Breast epithelium (tissue), 4 donors: Measurements from ENCODE around the gene PLSCR3. TPM values are rescaled to one million over a fixed set of nuclear protein-coding genes. Genes with fewer than 3 reads are reported as not detected.
A peak's percentile ranks its signal among the peaks of the same experiment; 100 is the strongest.

Source experiments
- DNase-seq, 2 donors: peaks; one replicate each; pipeline ENCODE4 v3.0.0-alpha.2; 2019; ENCODE audit warnings: low spot score in 2 of 2
- H3K27ac ChIP-seq, 2 donors: fragments of 200-600 bp; sonication (generic) in 1 of 2; one replicate each; pipeline ENCODE4 v1.5.1; 2016 to 2019; ENCODE audit warnings: mild to moderate bottlenecking in 1 of 2
- H3K27me3 ChIP-seq, 2 donors: fragments of 200-600 bp; sonication (generic) in 1 of 2; one replicate each; pipeline versions ENCODE4 v1.5.1 to v1.6.0; 2017 to 2019; ENCODE audit warnings: control low read depth in 1 of 2, mild to moderate bottlenecking in 1 of 2
- H3K36me3 ChIP-seq: fragments of 200-600 bp; one replicate; pipeline ENCODE4 v1.5.1; 2019
- H3K4me1 ChIP-seq, 2 donors: fragments of 200-600 bp; sonication (generic); one replicate each; pipeline ENCODE4 v1.5.1; 2016 to 2019; ENCODE audit warnings: control low read depth in 1 of 2
- H3K4me3 ChIP-seq, 3 donors: fragments of 200-600 bp; sonication (generic); 1 replicate in 2 of 3; 2 replicates in 1 of 3; pipeline ENCODE4 v1.5.1; 2016 to 2019; ENCODE audit warnings: mild to moderate bottlenecking in 3 of 3, moderate library complexity in 2 of 3
- H3K9me3 ChIP-seq, 2 donors: fragments of 200-600 bp; sonication (generic) in 1 of 2; one replicate each; pipeline ENCODE4 v1.5.1; 2016 to 2019; ENCODE audit warnings: control low read depth in 1 of 2
- POLR2A ChIP-seq: fragments of 450-650 bp; IDR thresholded peaks from one replicate; pipeline ENCODE4 v1.6.1; 2016; ENCODE audit warnings: antibody characterized with exemption, mild to moderate bottlenecking, moderate library complexity
- POLR2AphosphoS5 ChIP-seq, 3 donors: sonication (generic); formaldehyde crosslinking; IDR thresholded peaks; one replicate each; pipeline ENCODE4 v1.6.1; 2017; ENCODE audit warnings: antibody characterized with exemption in 3 of 3
- intact Hi-C: fragments of 100-400 bp; cut with DNase I; formaldehyde crosslinking; loops from one replicate; pipeline ENCODE4 v1.15.1; 2023; ENCODE audit warnings: low total_unique reads
- total RNA-seq, 3 donors: library from RNA; depleted of rRNA; stranded (reverse); fragments of >200 nt; gene quantifications; one replicate each; pipeline ENCODE4 v1.1.0, GENCODE V29; 2016
- TF ChIP-seq, protein P1 (sequence below), 3 donors: fragments of 450-650 bp; IDR thresholded peaks; one replicate each; pipeline ENCODE4 v1.5.1; 2016 to 2017; ENCODE audit warnings: antibody characterized with exemption in 3 of 3, mild to moderate bottlenecking in 3 of 3, moderate library complexity in 3 of 3

PLSCR3 gene
- total RNA-seq, 3 donors from 2014 or later: 16.0 to 24.3 (median 19.0) TPM

GRCh38 chr17:7351665-7352502 is 42.4 kb downstream of the PLSCR3 start, which contains the start of gene KCTD11:
TSS of gene KCTD11 (plus strand) at chr17:7352162.
- peak within 1 kb of the TSS; percentile 70 to 79 (median 72) for H3K4me3 ChIP-seq
- peak; percentile 87 to 93 for DNase-seq
- H3K27me3 ChIP-seq: no peaks in the 10 kb centered on the region
- no peaks in the 10 kb centered on the region for H3K36me3 ChIP-seq
- TF ChIP-seq POLR2AphosphoS5 (IDR thresholded peaks at IDR 0.05) (peak; percentile 27 to 46 (median 34)), POLR2A (no peak)
- TF ChIP-seq, protein P1, sequence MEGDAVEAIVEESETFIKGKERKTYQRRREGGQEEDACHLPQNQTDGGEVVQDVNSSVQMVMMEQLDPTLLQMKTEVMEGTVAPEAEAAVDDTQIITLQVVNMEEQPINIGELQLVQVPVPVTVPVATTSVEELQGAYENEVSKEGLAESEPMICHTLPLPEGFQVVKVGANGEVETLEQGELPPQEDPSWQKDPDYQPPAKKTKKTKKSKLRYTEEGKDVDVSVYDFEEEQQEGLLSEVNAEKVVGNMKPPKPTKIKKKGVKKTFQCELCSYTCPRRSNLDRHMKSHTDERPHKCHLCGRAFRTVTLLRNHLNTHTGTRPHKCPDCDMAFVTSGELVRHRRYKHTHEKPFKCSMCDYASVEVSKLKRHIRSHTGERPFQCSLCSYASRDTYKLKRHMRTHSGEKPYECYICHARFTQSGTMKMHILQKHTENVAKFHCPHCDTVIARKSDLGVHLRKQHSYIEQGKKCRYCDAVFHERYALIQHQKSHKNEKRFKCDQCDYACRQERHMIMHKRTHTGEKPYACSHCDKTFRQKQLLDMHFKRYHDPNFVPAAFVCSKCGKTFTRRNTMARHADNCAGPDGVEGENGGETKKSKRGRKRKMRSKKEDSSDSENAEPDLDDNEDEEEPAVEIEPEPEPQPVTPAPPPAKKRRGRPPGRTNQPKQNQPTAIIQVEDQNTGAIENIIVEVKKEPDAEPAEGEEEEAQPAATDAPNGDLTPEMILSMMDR (IDR thresholded peaks at IDR 0.05): peak in 2 of 3 donors; percentile 65 to 78
- H3K27ac ChIP-seq: peak within 1 kb of the TSS; percentile 98 to 99
- no peaks in the 10 kb centered on the region for H3K9me3 ChIP-seq
- intact Hi-C loops: loop anchor here (10.0 kb wide), 1 partner anchor 83 kb away; the partner anchor contains the start of genes FGF11 and TMEM102
- peaks cover 0 to 12% of the 10 kb centered on the region in 2 donors for H3K4me1 ChIP-seq

DNA sequence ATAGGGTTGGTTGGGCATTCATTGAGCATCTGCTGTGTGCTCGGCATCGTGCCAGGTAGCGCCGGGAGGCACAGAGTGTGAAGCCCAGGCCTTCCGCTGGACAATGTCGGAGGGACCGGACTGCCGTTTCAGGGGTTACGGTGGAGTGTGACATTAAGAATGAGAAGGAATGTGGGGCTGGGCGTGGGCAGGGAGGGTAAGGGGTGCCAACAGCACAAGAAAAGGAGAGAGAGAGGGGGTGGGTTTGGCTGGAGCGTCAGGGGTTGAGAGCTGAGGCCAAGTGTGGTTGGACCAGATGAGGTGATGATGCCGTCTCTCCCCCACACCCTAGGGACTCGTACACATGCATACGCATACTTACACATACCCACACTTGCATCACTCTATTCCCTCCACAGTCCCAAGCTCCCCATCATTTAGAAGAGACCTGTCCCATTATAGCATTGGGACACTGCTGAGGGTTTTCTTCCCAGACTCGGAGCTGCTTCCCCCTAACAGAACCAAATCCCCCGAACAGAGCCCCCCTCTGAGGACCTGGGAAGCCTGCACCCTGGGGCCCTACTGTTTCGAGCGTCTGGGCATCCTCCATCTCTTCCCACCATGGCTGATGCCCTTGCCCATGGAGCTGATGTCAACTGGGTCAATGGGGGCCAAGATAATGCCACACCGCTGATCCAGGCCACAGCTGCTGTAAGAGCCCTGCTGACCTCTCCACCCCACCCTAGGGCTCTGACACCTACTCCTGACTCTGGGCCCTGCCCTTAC is 45.7 kb downstream of the PLSCR3 start:
- no peak overlapping the region for H3K27ac ChIP-seq
- no peaks in the 10 kb centered on the region for H3K27me3 ChIP-seq
- no peak for DNase-seq
- H3K4me1 ChIP-seq: peaks cover 0 to 11% of the 10 kb centered on the region in 2 donors
- no peaks in the 10 kb centered on the region for H3K36me3 ChIP-seq
- no peak overlapping the region for H3K4me3 ChIP-seq
- intact Hi-C loops: no loop called here
- no peak for TF ChIP-seq POLR2A
- TF ChIP-seq, protein P1 (IDR thresholded peaks at IDR 0.05): no peak
- TF ChIP-seq POLR2AphosphoS5 (IDR thresholded peaks at IDR 0.05): no peak
- H3K9me3 ChIP-seq: no peaks in the 10 kb centered on the region

- Histone ChIP-seq H3K4me1 (peaks cover 0 to 3% of the 10 kb centered on the region in 2 donors), H3K27ac (no peak overlapping the region), H3K36me3 (no peaks in the 10 kb centered on the region), H3K9me3 (no peaks in the 10 kb centered on the region), H3K27me3 (peaks cover 0 to 7% of the 10 kb centered on the region in 2 donors), H3K4me3 (no peak overlapping the region)
- TF ChIP-seq POLR2AphosphoS5 (IDR thresholded peaks at IDR 0.05): no peak
- TF ChIP-seq POLR2A: no peak
- TF ChIP-seq, protein P1 (IDR thresholded peaks at IDR 0.05): no peak
- DNase-seq: no peak
- intact Hi-C loops: no loop called here
These were observed 46.5 kb downstream of the PLSCR3 start for GRCh38 chr17:7347630-7348477.

DNA sequence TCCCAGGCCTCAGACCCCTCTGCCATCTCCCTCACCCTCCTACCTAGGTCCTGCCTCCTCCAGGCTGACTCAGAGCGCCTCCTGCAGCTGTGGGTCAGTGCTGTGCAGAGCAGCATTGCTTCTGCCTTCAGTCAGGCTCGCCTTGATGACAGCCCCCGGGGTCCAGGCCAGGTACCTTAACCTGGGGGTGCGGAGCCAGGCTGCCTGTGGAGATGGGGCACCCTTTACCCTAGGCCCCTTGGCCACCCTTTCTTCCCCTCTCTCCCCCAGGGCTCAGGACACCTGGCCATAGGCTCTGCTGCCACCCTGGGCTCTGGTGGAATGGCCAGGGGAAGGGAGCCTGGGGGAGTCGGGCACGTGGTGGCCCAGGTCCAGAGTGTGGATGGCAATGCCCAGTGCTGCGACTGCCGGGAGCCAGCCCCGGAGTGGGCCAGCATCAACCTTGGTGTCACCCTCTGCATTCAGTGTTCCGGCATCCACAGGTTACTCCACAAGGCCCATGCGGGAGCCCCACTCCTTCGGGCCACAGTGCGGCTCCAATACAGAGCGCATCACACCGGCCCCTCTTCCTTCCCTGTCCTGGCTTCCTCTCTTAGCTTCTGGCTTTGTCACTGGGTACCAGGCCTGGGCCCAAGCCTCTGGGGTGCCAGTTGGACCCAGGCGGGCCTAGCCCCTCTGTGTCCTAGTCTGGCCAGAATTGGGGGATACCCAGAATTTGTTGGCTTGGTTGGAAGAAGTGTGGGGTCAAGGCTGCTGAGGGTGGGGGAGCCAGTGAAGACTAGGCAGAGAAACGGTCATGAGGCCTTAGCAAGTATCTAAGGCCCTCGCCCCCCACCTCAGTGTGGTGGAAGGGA is 47.3 kb downstream of the PLSCR3 start:
- H3K27me3 ChIP-seq: peaks cover under 1 to 13% of the 10 kb centered on the region in 2 donors
- DNase-seq: no peak
- no peak overlapping the region for H3K4me3 ChIP-seq
- no peaks in the 10 kb centered on the region for H3K36me3 ChIP-seq
- intact Hi-C loops: no loop called here
- H3K27ac ChIP-seq: no peak overlapping the region
- TF ChIP-seq POLR2AphosphoS5 (IDR thresholded peaks at IDR 0.05): no peak
- TF ChIP-seq, protein P1 (IDR thresholded peaks at IDR 0.05): no peak
- TF ChIP-seq POLR2A: no peak
- H3K9me3 ChIP-seq: no peaks in the 10 kb centered on the region
- no peaks in the 10 kb centered on the region for H3K4me1 ChIP-seq
